Measurements from ENCODE around the gene HOXB2. TPM values are rescaled to one million over a fixed set of nuclear protein-coding genes. Genes with fewer than 3 reads are reported as not detected.

Gene HOXB2
- total RNA-seq, 1 donor from 2014 or later = 1.9 TPM

DNA sequence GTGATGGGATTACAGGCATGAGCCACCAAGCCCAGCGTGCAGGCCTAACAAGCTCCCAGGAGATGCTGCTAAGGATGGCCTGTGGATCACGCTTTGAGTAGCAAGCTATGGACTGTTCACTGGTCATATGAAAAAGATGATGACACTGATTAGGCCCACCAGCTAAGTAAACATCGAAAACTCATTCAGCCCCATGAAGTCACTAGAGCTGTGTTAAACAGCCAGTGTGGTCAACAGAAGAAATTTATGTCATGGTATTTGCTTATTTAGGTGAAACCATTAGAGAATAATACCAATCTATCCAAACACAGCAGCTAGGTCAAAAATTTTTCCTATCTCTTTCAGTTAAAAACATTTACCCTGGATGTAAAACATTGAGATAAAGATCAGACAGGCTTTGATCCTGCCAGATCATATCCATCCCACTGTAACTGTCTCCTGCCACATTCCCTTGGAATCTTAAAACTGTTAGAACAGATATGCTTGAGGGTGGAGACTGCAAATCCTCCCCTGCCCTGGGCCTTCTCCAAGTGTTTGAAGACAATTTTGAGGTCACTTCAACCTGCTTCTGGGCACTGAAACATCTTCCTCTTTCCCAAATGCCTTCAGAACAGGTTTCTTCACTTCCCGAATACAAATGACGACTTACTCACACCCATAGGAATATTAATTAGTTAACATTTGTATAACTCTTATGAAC is 45.0 kb downstream of the HOXB2 start:
- TF ChIP-seq, protein P1, sequence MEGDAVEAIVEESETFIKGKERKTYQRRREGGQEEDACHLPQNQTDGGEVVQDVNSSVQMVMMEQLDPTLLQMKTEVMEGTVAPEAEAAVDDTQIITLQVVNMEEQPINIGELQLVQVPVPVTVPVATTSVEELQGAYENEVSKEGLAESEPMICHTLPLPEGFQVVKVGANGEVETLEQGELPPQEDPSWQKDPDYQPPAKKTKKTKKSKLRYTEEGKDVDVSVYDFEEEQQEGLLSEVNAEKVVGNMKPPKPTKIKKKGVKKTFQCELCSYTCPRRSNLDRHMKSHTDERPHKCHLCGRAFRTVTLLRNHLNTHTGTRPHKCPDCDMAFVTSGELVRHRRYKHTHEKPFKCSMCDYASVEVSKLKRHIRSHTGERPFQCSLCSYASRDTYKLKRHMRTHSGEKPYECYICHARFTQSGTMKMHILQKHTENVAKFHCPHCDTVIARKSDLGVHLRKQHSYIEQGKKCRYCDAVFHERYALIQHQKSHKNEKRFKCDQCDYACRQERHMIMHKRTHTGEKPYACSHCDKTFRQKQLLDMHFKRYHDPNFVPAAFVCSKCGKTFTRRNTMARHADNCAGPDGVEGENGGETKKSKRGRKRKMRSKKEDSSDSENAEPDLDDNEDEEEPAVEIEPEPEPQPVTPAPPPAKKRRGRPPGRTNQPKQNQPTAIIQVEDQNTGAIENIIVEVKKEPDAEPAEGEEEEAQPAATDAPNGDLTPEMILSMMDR (IDR thresholded peaks at IDR 0.05; ENCODE audit: borderline replicate concordance) = no peak
- H3K27me3 ChIP-seq (ENCODE audit: low read depth) = peaks cover 94% of the 10 kb centered on the region
- intact Hi-C loops (cut with micrococcal nuclease) = no loop called here
- no peak overlapping the region for H3K27ac ChIP-seq (replicated peaks)
- H3K4me3 ChIP-seq = no peak overlapping the region
- no peaks in the 10 kb centered on the region for H3K9me3 ChIP-seq (replicated peaks)
- DNase-seq = no peak
- no peaks in the 10 kb centered on the region for H3K36me3 ChIP-seq
- no peaks in the 10 kb centered on the region for H3K4me1 ChIP-seq

DNA sequence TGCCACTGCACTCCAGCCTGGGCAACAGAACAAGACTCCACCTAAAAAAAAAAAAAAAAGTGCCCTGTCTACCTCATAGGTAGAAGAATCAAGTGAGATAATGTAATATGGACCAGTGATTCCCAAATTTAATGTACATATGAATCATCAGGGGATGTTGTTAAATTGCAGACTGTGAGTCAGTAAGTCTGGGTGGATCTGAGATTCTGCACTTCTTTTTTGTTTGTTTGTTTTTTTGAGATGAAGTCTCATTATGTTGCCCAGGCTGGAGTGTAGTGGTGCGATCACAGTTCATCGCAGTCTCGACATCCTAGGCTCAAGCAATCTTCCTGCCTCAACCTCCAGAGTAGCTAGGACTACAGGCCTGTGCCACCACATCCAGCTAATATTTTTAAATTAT is 45.7 kb downstream of the HOXB2 start:
- Histone ChIP-seq H3K27me3 (ENCODE audit: low read depth) (peaks cover 94% of the 10 kb centered on the region), H3K27ac (replicated peaks) (no peak overlapping the region), H3K4me1 (no peaks in the 10 kb centered on the region), H3K9me3 (replicated peaks) (no peaks in the 10 kb centered on the region), H3K4me3 (no peak overlapping the region), H3K36me3 (no peaks in the 10 kb centered on the region)
- DNase-seq = no peak
- intact Hi-C loops (cut with micrococcal nuclease) = no loop called here
- TF ChIP-seq, protein P1 (IDR thresholded peaks at IDR 0.05; ENCODE audit: borderline replicate concordance) = no peak

DNA sequence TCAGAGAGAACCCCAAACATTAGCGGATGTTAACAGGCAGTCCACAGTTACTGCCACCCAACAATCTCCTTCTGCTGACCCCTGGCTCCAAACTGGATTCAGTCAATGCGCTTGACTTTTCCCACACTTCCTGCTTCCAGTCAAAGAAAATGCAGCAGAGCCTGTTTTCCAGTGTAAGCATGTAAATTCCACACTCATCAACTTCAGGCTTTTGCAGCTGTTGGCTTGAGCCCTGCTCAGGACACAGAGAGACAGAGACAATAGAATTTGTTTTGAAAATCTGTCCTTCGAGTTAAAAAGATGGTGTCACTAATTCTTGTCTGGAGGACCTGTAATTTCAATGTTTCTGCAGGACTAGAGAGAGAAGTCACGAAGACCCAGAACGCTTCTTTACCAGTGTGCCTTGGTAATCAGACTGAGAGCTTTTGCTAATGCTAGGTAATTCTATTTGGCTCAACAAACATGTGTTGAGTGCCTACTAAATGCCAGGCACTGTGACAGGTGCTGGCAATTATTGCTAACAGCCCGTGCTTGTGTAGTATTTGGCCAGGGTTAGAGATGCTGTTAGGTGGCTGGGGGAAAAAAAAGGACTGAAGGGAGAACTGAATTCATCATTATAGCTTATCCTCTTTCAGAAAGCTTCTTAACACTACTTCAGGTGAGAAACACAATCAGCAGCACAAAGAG is 46.6 kb downstream of the HOXB2 start:
- no peak for DNase-seq
- TF ChIP-seq, protein P1 (IDR thresholded peaks at IDR 0.05; ENCODE audit: borderline replicate concordance) = no peak
- Histone ChIP-seq H3K4me3 (no peak overlapping the region), H3K4me1 (no peaks in the 10 kb centered on the region), H3K27ac (replicated peaks) (no peak overlapping the region), H3K9me3 (replicated peaks) (no peaks in the 10 kb centered on the region), H3K27me3 (ENCODE audit: low read depth) (peaks cover 94% of the 10 kb centered on the region), H3K36me3 (no peaks in the 10 kb centered on the region)
- intact Hi-C loops (cut with micrococcal nuclease) = no loop called here

DNA sequence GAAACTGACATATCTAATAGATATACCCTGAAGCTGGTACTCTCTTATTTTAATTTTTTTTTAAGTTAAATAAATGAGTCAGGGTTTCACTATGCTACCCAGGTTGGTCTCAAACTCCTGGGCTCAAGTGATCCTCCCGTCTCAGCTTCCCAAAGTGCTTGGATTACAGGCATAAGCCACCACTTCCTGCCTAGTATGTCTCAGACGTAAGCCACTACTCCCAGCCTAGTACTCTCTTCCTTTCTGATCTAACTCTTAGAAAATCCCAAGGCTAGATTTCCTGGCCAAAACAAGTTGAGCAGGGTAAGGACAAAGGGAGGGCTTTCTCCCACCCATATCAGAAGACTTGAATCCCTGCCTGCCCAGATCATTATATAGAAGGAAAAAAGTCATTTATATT is 47.8 kb downstream of the HOXB2 start:
- intact Hi-C loops (cut with micrococcal nuclease) = no loop called here
- TF ChIP-seq, protein P1 (IDR thresholded peaks at IDR 0.05; ENCODE audit: borderline replicate concordance) = no peak
- H3K27me3 ChIP-seq (ENCODE audit: low read depth) = peaks cover 94% of the 10 kb centered on the region

DNA sequence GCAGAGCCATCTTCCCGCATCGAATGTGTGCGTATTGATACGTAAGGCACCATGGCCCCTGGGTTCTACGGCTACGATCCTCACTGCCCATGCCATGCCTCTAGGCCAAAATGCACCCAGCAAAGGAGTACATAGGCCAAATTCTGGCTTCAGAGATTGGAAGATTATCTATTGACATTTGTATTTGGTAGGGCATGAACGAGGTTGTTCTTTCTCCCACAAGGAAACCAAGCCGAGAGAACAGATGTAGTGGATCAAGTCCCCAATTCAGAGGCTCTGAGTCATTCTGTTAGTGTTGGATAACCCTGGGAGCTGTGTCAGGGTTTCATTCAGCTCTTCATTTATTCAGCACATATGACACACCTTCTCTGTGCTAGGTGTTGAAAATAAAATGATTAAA is 50.6 kb downstream of the HOXB2 start:
- H3K36me3 ChIP-seq = no peaks in the 10 kb centered on the region
- intact Hi-C loops (cut with micrococcal nuclease) = no loop called here
- H3K4me1 ChIP-seq = peaks cover 11% of the 10 kb centered on the region
- H3K9me3 ChIP-seq (replicated peaks) = no peaks in the 10 kb centered on the region
- peaks cover 100% of the 10 kb centered on the region for H3K27me3 ChIP-seq (ENCODE audit: low read depth)
- TF ChIP-seq, protein P1 (IDR thresholded peaks at IDR 0.05; ENCODE audit: borderline replicate concordance) = no peak
- H3K27ac ChIP-seq (replicated peaks) = no peak overlapping the region
- H3K4me3 ChIP-seq = no peak overlapping the region
- DNase-seq = no peak

More for the DNA sequence above, 47.8 kb downstream of the HOXB2 start:
- no peak overlapping the region for H3K27ac ChIP-seq (replicated peaks)
- peaks cover 11% of the 10 kb centered on the region for H3K4me1 ChIP-seq
- no peak overlapping the region for H3K4me3 ChIP-seq
- no peak for DNase-seq
- no peaks in the 10 kb centered on the region for H3K36me3 ChIP-seq
- H3K9me3 ChIP-seq (replicated peaks) = no peaks in the 10 kb centered on the region

Other genes starting within 250 kb of the HOXB2 start
- 0.27 TPM for gene SKAP1, start 114.9 kb downstream of the HOXB2 start, total RNA-seq
- gene HOXB1, start 14.1 kb downstream of the HOXB2 start, total RNA-seq = not detected
- gene HOXB4, start 33.2 kb upstream of the HOXB2 start, total RNA-seq = 0.25 TPM
- gene HOXB3, start 45.1 kb upstream of the HOXB2 start, total RNA-seq = 0.91 TPM
- not detected for gene HOXB5, start 48.7 kb upstream of the HOXB2 start, total RNA-seq
- gene HOXB6, start 59.9 kb upstream of the HOXB2 start, total RNA-seq = 0.66 TPM
- gene HOXB7, start 65.9 kb upstream of the HOXB2 start, total RNA-seq = 0.16 TPM
- gene HOXB8, start 70.2 kb upstream of the HOXB2 start, total RNA-seq = not detected
- gene HOXB9, start 81.2 kb upstream of the HOXB2 start, total RNA-seq = not detected
- gene PRAC1, start 177.4 kb upstream of the HOXB2 start, total RNA-seq = not detected
- gene PRAC2, start 178.1 kb upstream of the HOXB2 start, total RNA-seq = not detected
- gene HOXB13, start 183.6 kb upstream of the HOXB2 start, total RNA-seq = not detected

Measured in left ventricle myocardium inferior (tissue), 1 donor.